ENCODE measurements around the gene ADAMTSL1. TPM values are rescaled to one million over a fixed set of nuclear protein-coding genes. Genes with fewer than 3 reads are reported as not detected.

The ADAMTSL1 gene
- total RNA-seq, 2 donors from 2014 or later = 1.5 TPM; not detected in 1

- Mint-ChIP-seq H3K27me3 (ENCODE audit: insufficient read depth) (peaks cover 1% of the 10 kb centered on the region), H3K4me3 (no peak overlapping the region), H3K4me1 (no peaks in the 10 kb centered on the region), H3K36me3 (ENCODE audit: low read depth) (no peaks in the 10 kb centered on the region), H3K27ac (no peak overlapping the region), H3K9me3 (no peaks in the 10 kb centered on the region)
- H3K27me3 ChIP-seq (ENCODE audit: control insufficient read depth, insufficient read depth, low read length, poor library complexity, severe bottlenecking) = no peaks in the 10 kb centered on the region
- no peak overlapping the region for H3K9ac ChIP-seq (ENCODE audit: extremely low read depth, low read length, poor library complexity, severe bottlenecking)
- H3K9me3 ChIP-seq (ENCODE audit: control insufficient read depth, low read length) = no peaks in the 10 kb centered on the region
- H3K4me1 ChIP-seq (ENCODE audit: control insufficient read depth, insufficient read depth, low read length) = no peaks in the 10 kb centered on the region
- H3K27ac ChIP-seq (ENCODE audit: low read depth, low read length) = no peak overlapping the region
- WGBS, 2 experiments (ENCODE audit: insufficient coverage in 1 of 2, insufficient read length in 1 of 2) = 91 to 92% methylated on average over 2 to 6 of the region's 6 CpGs
- no peak overlapping the region for H3K4me3 ChIP-seq (ENCODE audit: low read length)
- no peaks in the 10 kb centered on the region for H3K36me3 ChIP-seq (ENCODE audit: control insufficient read depth, insufficient read depth, low read length)
- no peak for TF ChIP-seq CTCF (conservative IDR thresholded peaks at IDR 0.05)
- DNase-seq = no peak
Measured at GRCh38 chr9:18682907-18683306, 209.0 kb downstream of the ADAMTSL1 start.

GRCh38 chr9:18683312-18683711 is 209.4 kb downstream of the ADAMTSL1 start:
- H3K9ac ChIP-seq (ENCODE audit: extremely low read depth, low read length, poor library complexity, severe bottlenecking) = no peak overlapping the region
- TF ChIP-seq CTCF (conservative IDR thresholded peaks at IDR 0.05) = no peak
- H3K36me3 ChIP-seq (ENCODE audit: control insufficient read depth, insufficient read depth, low read length) = no peaks in the 10 kb centered on the region
- no peaks in the 10 kb centered on the region for H3K9me3 ChIP-seq (ENCODE audit: control insufficient read depth, low read length)
- Mint-ChIP-seq H3K27me3 (ENCODE audit: insufficient read depth) (peaks cover 1% of the 10 kb centered on the region), H3K27ac (no peak overlapping the region), H3K4me1 (no peaks in the 10 kb centered on the region), H3K36me3 (ENCODE audit: low read depth) (no peaks in the 10 kb centered on the region), H3K4me3 (no peak overlapping the region), H3K9me3 (no peaks in the 10 kb centered on the region)
- WGBS, 2 experiments (ENCODE audit: insufficient coverage in 1 of 2, insufficient read length in 1 of 2) = 90 to 91% methylated on average over 7 to 12 of the region's 12 CpGs
- H3K27me3 ChIP-seq (ENCODE audit: control insufficient read depth, insufficient read depth, low read length, poor library complexity, severe bottlenecking) = no peaks in the 10 kb centered on the region
- H3K4me3 ChIP-seq (ENCODE audit: low read length) = no peak overlapping the region
- no peaks in the 10 kb centered on the region for H3K4me1 ChIP-seq (ENCODE audit: control insufficient read depth, insufficient read depth, low read length)
- no peak overlapping the region for H3K27ac ChIP-seq (ENCODE audit: low read depth, low read length)
- no peak for DNase-seq

GRCh38 chr9:18683851-18684250 is 209.9 kb downstream of the ADAMTSL1 start:
- Mint-ChIP-seq H3K4me3 (no peak overlapping the region), H3K4me1 (no peaks in the 10 kb centered on the region), H3K9me3 (no peaks in the 10 kb centered on the region), H3K36me3 (ENCODE audit: low read depth) (no peaks in the 10 kb centered on the region), H3K27ac (no peak overlapping the region), H3K27me3 (ENCODE audit: insufficient read depth) (peaks cover 1% of the 10 kb centered on the region)
- H3K36me3 ChIP-seq (ENCODE audit: control insufficient read depth, insufficient read depth, low read length) = no peaks in the 10 kb centered on the region
- no peak for DNase-seq
- no peak overlapping the region for H3K9ac ChIP-seq (ENCODE audit: extremely low read depth, low read length, poor library complexity, severe bottlenecking)
- no peaks in the 10 kb centered on the region for H3K27me3 ChIP-seq (ENCODE audit: control insufficient read depth, insufficient read depth, low read length, poor library complexity, severe bottlenecking)
- H3K4me1 ChIP-seq (ENCODE audit: control insufficient read depth, insufficient read depth, low read length) = no peaks in the 10 kb centered on the region
- no peaks in the 10 kb centered on the region for H3K9me3 ChIP-seq (ENCODE audit: control insufficient read depth, low read length)
- 100% methylated on average over 1 of the region's 1 CpG; no CpG with 5 or more reads in 1 of the 2 experiments for WGBS, 2 experiments (ENCODE audit: insufficient coverage in 1 of 2, insufficient read length in 1 of 2)
- TF ChIP-seq CTCF (conservative IDR thresholded peaks at IDR 0.05) = no peak
- H3K27ac ChIP-seq (ENCODE audit: low read depth, low read length) = no peak overlapping the region
- H3K4me3 ChIP-seq (ENCODE audit: low read length) = no peak overlapping the region

Data from endodermal cell (in vitro differentiated cells).